ENCODE data around the gene TPPP2.
"Not testable (repeated sequence)": the region's sequence is repeated elsewhere in the genome, so short reads cannot be mapped to it uniquely, and the experiment has no call there.

GRCh38 chr14:21040941-21041340 lies 10.9 kb downstream of the TPPP2 start:
- TF ChIP-seq, protein P1, sequence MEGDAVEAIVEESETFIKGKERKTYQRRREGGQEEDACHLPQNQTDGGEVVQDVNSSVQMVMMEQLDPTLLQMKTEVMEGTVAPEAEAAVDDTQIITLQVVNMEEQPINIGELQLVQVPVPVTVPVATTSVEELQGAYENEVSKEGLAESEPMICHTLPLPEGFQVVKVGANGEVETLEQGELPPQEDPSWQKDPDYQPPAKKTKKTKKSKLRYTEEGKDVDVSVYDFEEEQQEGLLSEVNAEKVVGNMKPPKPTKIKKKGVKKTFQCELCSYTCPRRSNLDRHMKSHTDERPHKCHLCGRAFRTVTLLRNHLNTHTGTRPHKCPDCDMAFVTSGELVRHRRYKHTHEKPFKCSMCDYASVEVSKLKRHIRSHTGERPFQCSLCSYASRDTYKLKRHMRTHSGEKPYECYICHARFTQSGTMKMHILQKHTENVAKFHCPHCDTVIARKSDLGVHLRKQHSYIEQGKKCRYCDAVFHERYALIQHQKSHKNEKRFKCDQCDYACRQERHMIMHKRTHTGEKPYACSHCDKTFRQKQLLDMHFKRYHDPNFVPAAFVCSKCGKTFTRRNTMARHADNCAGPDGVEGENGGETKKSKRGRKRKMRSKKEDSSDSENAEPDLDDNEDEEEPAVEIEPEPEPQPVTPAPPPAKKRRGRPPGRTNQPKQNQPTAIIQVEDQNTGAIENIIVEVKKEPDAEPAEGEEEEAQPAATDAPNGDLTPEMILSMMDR (conservative IDR thresholded peaks at IDR 0.05) = not testable (repeated sequence)
- not testable (repeated sequence) for TF ChIP-seq EZH2 (IDR thresholded peaks at IDR 0.05; ENCODE audit: low read depth)
